GM18868 (cell line): ENCODE data around the gene LIPE.

Experiments
- ATAC-seq: cut with Tn5 transposase; IDR thresholded peaks from one replicate; pipeline ENCODE4 v1.9.1; 2021; ENCODE audit warnings: mild to moderate bottlenecking, moderate library complexity; ENCODE audit not compliant: unreplicated experiment

Gene LIPE

DNA sequence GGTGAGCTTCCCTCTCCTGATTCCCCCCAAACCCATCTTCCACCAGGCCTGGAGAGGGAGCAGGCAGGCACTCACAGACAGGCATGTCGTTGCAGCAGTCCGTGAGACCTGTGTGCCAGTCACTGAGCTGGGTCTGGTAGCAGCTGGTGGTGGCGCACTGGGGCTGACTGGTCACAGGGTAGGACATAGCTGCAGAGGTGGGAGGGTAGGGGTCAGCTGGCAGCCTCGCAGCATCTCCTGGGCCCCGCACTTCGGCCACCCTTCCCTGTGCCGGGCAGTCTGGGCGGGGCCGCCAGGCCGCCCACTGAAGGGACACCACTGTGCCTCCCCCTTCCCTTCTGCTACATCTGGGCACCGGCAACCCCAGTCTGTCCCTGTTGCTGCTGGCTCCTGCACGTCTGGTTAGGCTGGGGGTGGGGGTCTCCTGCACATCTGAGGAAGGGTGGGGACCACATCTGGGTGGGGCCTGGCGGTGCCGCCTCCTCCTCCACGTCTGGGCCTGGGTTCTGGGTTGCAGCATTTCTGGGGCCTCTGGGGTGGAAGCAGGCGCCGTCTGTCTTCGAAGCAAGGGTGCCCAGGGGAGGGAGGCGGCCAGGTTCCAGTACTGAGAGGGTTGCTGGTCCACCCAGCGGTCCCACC lies 38.2 kb downstream of the LIPE start:
- ATAC-seq, result no peak

DNA sequence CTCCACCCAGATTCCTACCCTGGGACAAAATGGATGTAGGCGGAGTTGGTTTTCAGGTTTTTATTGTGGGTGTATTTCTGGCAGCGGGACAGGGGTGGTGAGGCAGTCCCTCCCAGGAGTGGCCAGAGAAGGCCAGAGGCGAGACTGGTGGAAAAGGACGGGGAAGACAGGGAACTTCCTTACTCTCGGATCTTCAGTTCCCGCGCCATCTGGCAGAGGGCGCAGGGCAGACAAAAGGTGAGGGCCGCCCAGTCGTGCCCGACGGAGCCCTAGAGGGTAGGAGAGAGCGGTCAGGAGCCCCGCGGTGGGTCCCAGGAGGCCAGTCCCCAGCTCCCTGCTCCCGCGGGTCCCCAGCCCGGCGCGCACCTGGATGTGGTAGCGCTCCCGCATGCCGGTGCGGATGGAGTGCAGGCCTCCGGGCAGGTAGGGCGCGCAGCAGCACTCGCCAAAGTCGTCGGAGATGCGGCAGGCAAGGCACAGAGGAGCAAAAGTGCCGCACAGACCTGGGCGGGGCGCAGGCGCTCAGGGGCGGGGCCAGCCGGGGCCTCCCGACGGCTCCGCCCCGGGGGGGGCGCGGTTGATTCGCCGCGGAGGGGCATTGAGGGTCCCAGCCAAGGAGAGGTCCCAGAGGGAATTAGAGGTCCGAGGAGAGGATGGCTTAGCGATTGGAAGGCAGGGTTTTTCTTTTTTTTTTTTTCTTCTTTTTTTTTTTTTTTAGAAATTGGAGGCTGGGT lies 40.0 kb downstream of the LIPE start:
- no peak for ATAC-seq

DNA sequence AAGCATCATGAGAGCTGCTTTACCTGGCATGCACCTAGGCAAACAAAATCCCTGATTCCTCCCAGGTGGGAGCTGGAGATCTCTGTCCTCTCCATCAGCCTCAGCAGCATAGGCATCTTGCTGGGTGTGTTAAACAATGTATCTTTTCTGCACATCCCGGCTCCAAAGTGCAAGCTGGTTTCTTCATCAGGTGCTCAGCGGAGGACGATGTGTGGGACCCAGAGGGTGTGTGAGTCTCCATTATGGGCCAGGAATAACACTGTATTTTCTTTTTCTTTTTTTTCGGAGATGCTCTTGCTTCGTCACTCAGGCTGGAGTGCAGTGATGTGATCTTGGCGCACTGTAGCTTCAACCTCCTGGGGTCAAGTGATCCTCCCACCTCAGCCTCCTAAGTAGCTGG lies 47.0 kb downstream of the LIPE start:
- ATAC-seq, result no peak

DNA sequence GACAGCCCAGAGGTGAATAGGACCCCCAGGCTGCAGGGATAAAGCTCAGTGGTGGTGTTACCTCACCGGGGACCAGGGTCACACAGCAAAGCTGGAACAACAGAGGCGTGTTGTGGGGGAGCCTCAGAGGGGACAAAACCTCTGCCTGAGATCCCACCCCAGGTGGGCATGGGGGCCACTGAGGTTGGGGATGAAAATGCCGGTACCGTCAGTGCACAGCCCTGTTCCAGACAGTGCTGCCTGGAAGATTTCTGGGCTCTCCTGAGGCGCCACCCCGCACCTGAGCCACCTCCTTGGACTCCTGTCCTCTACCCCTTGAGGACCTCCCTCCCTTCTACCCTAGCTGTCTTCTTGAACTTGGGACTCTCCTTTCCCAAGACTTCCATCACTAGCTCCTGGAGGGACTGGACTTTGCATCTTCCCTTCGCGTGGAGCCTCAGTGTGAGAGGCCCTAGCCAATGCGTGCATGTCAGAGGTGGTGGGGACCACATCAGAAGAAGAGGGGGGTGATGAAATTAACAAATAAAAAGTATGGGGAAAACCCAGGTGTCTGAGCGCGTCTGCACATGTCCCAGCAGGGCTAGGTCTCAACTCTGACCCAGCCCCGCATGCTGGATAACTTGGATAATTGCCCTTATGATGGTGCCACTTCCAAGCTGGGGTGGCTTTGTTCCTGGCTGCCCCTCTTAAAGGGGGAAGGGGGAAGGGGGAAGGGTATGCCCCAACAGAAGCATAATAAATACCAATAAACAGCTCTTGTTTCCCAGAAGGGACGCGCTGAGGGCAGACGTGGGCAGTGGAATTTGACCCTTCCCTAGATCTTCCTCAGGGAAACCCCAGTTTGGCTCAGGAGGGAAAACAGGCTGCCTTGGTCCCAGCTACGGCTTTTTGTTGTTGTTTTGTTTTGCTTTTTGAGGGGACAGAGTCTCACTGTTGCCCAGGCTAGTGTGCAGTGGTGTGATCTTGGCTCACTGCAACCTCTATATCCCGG lies 48.7 kb downstream of the LIPE start:
- ATAC-seq, result no peak

DNA sequence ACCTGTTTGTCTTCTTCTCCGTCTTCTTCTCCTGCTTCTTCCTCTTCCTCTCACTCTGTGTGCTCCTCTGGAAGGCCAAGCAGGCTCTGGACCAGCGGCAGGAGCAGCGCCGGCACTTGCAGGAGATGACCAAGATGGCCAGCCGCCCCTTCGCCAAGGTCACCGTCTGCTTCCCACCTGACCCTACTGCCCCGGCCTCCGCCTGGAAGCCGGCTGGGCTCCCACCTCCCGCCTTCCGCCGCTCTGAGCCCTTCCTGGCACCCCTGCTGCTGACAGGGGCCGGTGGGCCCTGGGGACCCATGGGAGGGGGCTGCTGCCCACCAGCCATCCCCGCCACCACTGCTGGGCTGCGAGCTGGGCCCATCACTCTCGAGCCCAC lies 51.0 kb downstream of the LIPE start:
- ATAC-seq, result no peak

DNA sequence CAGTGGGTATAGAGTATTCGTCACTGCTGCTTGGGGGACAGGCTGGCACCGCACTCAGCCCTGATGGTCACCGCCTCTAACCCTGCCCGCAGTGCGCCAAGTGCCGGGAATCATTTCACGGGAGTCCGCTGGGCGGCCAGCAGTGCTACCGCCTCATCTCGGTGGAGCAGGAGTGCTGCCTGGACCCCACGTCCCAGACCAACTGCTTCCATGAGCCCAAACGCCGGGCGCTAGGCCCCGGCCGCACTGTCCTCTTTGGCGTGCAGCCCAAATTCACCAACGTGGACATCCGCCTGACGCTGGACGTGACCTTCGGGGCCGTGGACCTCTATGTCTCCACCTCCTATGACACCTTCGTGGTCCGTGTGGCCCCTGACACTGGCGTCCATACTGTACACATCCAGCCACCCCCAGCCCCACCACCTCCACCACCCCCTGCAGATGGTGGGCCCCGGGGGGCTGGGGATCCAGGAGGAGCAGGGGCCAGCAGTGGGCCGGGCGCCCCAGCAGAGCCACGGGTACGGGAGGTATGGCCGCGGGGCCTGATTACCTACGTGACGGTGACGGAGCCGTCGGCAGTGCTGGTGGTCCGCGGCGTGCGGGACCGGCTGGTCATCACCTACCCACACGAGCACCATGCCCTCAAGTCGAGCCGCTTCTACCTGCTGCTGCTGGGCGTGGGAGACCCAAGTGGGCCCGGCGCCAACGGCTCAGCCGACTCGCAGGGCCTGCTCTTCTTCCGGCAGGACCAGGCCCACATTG lies 51.6 kb downstream of the LIPE start:
- no peak for ATAC-seq

DNA sequence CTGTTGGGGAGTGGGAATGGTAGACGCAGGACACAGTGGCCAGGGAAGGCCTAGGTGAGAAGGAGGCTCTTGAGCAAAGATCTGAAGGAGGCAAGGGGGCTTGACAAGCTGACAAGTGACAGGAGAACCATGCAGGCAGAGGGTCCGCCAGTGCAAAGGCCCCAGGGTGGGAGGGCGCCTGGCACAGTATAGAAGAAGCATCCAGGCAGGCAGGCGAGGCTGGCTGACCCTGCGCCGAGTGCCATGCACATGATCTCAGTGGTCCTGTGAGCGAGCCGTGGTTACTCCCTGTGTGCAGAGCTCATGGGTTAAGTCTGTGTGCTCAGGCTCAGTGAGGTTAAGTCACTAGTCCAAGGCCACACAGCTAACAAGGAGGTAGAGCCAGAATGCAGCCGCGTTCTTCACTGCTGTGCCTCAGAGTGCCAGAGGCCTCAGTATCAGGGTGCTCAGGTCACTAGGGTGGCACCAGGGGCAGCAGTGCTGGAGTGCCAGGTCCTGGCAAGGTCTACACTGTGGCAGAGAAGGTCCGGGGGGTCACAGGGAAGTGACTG lies 52.3 kb downstream of the LIPE start:
- ATAC-seq, result no peak

DNA sequence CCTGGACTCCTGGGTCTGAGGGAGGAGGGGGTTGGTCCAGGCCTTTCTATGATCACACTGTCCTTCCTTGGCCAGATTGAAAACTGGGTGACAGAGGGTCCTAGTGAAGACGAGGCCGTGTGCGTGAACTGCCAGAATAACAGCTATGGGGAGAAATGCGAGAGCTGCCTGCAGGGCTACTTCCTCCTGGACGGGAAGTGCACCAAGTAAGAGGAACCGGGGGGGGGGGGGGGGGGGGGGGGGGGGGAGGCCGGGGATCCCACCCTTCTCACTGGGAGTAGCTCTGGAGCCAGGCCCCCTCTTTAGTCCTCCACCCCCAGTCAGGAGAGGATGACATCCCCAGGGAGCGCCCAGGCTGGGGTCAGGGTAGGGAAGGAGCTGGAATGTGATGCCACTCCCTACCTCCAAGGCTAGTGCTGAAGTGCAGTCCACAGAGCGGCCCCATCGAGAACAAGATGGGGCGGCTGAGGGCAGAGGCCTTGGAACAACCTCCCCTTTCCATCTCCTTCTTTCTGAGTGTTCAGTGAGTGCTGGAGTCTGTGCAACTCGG lies 56.5 kb downstream of the LIPE start:
- no peak for ATAC-seq

DNA sequence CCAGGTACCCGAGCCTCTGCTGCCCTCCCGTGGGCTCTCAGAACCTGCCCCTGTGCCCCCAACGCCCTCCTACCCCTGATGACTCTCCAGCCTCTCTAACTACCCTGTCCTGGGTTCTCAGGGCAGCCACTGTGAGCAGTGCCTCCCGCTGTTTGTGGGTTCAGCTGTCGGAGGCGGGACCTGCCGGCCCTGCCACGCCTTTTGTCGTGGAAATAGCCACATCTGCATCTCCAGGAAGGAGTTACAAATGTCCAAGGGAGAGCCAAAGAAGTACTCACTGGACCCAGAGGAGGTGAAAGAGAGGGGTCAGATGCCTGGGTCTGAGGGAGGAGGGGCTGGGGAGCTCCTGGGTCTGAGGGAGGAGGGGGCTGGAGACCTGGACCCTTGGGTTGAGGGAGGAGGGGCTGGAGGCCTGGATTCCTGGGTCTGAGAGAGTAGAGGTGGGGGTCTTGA lies 57.1 kb downstream of the LIPE start:
- no peak for ATAC-seq

DNA sequence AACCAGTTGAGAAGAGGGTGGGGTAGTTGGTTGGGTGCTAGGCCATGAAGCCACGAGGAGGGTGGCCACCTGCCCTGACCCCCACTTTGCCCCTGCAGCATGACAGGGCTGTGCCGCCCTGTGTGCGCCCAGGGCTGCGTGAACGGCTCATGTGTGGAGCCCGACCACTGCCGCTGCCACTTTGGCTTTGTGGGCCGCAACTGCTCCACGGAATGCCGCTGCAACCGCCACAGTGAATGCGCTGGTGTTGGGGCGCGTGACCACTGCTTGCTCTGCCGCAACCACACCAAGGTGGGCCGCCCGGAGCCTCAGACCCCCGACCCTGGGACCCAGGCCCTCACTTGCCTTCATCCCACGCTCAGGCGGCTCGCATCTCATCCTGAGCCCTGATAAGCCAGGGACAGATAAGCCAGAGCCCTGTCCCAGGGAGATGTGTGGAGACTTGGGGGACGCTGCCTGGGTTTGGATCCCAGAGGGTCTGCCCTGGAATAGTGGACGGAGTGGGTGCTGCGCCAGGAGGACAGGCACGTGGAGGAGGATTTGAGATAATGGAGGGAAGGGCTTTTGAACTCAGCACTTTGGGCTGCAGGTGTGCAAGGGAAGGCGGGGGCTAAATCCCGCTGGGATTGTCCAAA lies 57.6 kb downstream of the LIPE start:
- ATAC-seq, result no peak

DNA sequence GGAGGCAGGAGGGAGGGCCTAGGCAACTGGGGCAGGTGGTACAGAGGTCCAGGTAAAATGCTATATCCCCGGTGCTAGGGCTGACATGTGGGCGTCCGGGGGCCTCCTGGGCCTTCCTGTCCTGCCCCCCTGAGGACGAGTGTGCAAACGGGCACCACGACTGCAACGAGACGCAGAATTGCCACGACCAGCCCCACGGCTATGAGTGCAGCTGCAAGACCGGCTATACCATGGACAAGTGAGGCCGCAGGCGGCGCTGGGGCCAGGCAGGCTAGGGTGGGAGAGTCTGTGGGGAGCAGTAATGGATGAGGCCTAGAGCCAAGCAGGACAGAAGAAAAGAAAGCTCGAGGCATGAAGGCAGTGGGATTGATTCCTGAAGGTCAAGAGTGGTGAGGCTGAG lies 58.4 kb downstream of the LIPE start:
- no peak for ATAC-seq

DNA sequence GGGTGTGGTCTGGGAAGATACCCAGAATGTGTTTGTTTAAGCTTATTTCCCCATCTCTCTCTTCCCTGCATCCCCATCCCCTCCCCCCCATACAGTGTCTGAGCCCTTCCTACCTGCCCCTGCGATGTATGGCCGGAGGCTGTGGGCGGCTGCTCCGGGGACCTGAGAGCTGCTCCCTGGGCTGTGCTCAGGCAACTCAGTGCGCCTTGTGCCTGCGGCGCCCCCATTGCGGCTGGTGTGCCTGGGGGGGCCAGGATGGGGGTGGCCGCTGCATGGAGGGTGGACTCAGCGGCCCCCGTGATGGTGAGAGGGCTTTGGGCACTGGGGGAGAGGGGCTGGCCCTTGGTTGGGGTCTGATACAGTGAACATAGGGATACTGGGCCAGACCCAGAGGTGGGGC lies 58.8 kb downstream of the LIPE start:
- no peak for ATAC-seq

DNA sequence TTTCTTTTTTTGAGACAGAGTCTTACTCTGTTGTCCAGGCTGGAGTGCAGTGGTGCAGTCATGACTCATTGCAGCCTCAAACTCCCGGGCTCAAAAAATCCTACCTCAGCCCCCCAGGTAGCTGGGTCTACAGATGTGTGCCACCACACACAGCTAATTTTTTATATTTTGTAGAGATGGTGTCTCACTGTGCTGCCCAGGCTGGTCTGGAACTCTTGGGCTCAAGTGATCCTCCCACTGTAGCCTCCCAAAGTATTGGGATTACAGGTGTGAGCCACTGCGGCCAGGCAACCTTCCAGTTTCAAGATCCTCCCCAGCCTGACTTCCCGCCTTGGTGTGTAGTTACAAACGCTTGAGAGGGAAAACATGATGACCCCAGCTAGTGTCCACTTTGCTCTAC lies 59.3 kb downstream of the LIPE start:
- no peak for ATAC-seq

DNA sequence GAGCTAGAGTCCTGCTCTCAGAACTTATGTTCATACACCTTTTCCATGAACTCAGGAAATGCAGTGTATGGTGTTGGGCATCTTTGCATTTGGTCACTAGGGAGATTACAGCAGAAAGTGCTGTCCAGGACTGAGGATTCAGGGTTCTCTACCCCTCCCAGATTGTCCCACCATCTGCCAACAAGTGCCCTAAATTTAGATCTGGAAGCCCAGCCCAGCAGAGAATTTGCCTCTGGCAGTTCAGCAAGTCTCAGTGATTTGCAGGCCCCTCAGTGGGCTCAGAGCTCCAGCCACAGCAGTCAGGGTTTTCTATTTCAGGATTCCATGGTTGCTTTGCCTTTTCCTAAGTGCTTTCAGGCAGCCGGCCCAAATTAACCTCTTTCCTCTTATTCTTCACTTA lies 60.5 kb downstream of the LIPE start:
- no peak for ATAC-seq

DNA sequence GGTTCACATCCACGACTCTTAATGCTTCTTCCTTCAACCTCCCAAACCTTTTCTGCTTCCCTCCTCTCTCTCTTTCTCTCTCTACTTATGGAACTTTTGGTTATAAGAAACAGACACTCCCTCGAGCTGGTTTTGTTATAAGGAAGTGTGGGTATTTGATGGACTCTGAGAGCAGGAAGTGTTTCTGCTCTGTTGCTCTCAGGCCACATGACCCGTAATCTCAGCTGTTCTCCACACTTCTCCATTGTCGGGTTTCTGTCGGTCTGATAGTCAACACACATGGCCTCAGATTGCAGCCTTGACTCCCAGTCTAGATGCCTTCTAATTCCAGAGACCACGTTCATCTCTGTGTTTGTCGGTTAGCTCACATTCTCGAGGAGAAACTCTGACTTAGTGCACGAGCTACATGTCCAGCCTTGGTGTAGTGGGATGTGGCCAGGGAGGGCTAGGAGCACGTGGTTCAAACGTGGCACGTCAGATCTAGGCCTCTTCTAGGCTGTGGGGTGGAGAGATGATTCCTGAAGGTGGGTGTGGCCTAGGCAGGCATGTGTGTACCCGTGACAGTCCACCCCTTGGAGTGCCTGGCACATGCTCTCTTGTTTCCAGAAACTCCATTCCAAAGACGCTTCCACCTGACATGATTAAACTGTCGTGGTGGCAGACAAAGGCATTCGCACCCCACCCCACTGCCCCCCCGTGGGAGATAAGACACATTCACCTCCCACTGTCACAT lies 63.4 kb downstream of the LIPE start:
- no peak for ATAC-seq

DNA sequence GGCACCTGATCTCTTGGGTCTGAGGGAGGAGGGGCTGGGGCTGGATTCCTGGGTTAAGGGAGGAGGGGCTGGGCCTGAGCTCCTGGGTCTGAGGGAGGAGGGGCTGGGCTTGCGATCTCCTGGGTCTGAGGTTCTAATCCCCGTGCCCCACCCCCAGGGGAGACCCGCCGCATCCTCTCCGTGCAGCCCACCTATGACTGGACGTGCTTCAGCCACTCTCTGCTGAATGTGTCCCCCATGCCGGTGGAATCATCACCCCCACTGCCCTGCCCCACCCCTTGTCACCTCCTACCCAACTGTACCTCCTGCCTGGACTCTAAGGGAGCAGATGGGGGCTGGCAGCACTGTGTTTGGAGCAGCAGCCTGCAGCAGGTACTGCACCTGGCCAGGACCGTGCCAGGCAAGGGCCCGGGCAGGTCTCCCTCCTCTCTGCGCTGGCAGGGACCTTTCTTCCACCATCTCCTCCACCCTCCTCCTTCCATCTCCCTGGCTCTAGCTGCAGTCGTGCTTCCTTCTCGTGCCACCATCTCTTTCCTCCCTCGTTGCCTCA lies 64.2 kb downstream of the LIPE start:
- no peak for ATAC-seq

DNA sequence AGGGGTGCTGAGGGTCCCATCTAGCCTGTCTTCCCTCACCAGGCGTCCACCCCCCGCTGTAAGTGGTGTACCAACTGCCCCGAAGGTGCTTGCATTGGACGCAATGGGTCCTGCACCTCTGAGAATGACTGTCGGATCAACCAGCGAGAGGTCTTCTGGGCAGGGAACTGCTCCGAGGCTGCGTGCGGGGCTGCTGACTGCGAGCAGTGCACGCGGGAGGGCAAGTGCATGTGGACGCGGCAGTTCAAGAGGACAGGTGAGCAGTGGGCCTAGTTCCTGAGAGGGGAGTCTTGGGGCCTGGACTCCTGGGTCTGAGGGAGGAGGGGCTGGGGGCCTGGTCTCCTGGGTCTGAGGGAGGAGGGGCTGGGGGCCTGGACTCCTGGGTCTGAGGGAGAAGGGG lies 64.8 kb downstream of the LIPE start:
- no peak for ATAC-seq

DNA sequence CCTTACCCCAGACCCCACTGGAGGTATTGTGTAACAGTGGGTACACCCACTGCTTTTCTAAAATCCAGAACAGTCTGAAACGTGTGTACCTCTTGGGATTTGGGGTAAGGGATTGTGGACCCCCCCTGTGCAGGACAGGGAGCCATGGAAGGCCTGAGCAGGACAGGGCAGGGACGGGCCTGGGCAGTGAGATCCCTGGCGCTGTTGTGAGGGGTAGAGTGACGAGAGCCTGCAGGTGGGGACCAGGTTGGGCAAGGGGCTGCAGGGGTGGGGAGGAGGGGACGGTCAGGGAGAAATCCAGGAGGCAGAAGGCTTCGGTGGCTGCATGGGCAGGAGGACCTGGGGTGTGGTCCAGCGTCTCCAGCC lies 65.7 kb downstream of the LIPE start:
- no peak for ATAC-seq
